H9 (cell line): ENCODE data around the gene SMARCAL1. TPM values are rescaled to one million over a fixed set of nuclear protein-coding genes. Genes with fewer than 3 reads are reported as not detected.

Source experiments
- DNase-seq: peaks from one replicate; pipeline ENCODE4 v3.0.0-alpha.2; 2017
- H2AFZ ChIP-seq: one replicate; pipeline ENCODE4 v1.6.1; 2013; ENCODE audit warnings: mild to moderate bottlenecking, low read length, control low read depth, moderate library complexity
- H2AK5ac ChIP-seq: 2 replicates; pipeline ENCODE4 v1.6.1; 2013; ENCODE audit warnings: low read length, control low read depth, mixed read lengths; ENCODE audit not compliant: insufficient read length
- H2BK120ac ChIP-seq: one replicate; pipeline ENCODE4 v1.6.1; 2013; ENCODE audit warnings: low read depth, mild to moderate bottlenecking, low read length, control low read depth, inconsistent platforms; ENCODE audit not compliant: poor library complexity, severe bottlenecking
- H2BK12ac ChIP-seq: 2 replicates; pipeline ENCODE4 v1.6.1; 2013; ENCODE audit warnings: low read length, control low read depth, mixed read lengths, low read depth; ENCODE audit not compliant: insufficient read length
- H2BK15ac ChIP-seq: 2 replicates; pipeline ENCODE4 v1.6.1; 2013; ENCODE audit warnings: low read depth, low read length, control low read depth
- H2BK20ac ChIP-seq: one replicate; pipeline ENCODE4 v1.6.1; 2013; ENCODE audit warnings: low read depth, mild to moderate bottlenecking, low read length, control low read depth, inconsistent platforms; ENCODE audit not compliant: poor library complexity, severe bottlenecking
- H2BK5ac ChIP-seq: 2 replicates; pipeline ENCODE4 v1.6.1; 2013; ENCODE audit warnings: low read length, control low read depth, mixed read lengths; ENCODE audit not compliant: insufficient read length
- H3K14ac ChIP-seq: 2 replicates; pipeline ENCODE4 v1.6.1; 2013; ENCODE audit warnings: low read length, control low read depth; ENCODE audit not compliant: insufficient read depth
- H3K18ac ChIP-seq: 2 replicates; pipeline ENCODE4 v1.6.1; 2013; ENCODE audit warnings: low read depth, mild to moderate bottlenecking, mixed read lengths, low read length, control low read depth; ENCODE audit not compliant: insufficient read length
- H3K23ac ChIP-seq: 2 replicates; pipeline ENCODE4 v1.6.1; 2013; ENCODE audit warnings: low read length, control low read depth, mixed read lengths, low read depth; ENCODE audit not compliant: insufficient read length
- H3K23me2 ChIP-seq: 2 replicates; pipeline ENCODE4 v1.6.1; 2013; ENCODE audit warnings: low read depth, mild to moderate bottlenecking, mixed read lengths, low read length, control low read depth; ENCODE audit not compliant: insufficient read length, poor library complexity, severe bottlenecking
- H3K27ac ChIP-seq: 2 replicates; pipeline ENCODE4 v1.5.1; 2013; ENCODE audit warnings: low read length, control low read depth, mixed read lengths, low read depth; ENCODE audit not compliant: insufficient read length
- H3K27me3 ChIP-seq: 2 replicates; pipeline ENCODE4 v1.6.1; 2013; ENCODE audit warnings: low read length, control low read depth, inconsistent platforms; ENCODE audit not compliant: insufficient read depth
- H3K4ac ChIP-seq: 2 replicates; pipeline ENCODE4 v1.6.1; 2013; ENCODE audit warnings: low read depth, mild to moderate bottlenecking, control low read depth, inconsistent platforms, low read length, moderate library complexity
- H3K4me1 ChIP-seq: 2 replicates; pipeline ENCODE4 v1.6.1; 2013; ENCODE audit warnings: low read length, control low read depth, inconsistent platforms; ENCODE audit not compliant: insufficient read depth
- H3K4me2 ChIP-seq: 2 replicates; pipeline ENCODE4 v1.6.1; 2013; ENCODE audit warnings: low read length, control low read depth, mixed read lengths; ENCODE audit not compliant: insufficient read length, insufficient read depth
- H3K56ac ChIP-seq: 2 replicates; pipeline ENCODE4 v1.6.1; 2013; ENCODE audit warnings: low read depth, mild to moderate bottlenecking, mixed read lengths, low read length, control low read depth; ENCODE audit not compliant: insufficient read length
- H3K79me1 ChIP-seq: 2 replicates; pipeline ENCODE4 v1.6.1; 2013; ENCODE audit warnings: low read depth, mild to moderate bottlenecking, moderate library complexity, low read length, control low read depth, inconsistent platforms; ENCODE audit not compliant: insufficient read depth, poor library complexity, severe bottlenecking
- H3K79me2 ChIP-seq: 2 replicates; pipeline ENCODE4 v1.6.1; 2013; ENCODE audit warnings: low read length, control low read depth, inconsistent platforms; ENCODE audit not compliant: insufficient read depth
- H3K9ac ChIP-seq: 2 replicates; pipeline ENCODE4 v1.6.1; 2013; ENCODE audit warnings: low read length, control low read depth, mixed read lengths; ENCODE audit not compliant: insufficient read length; ENCODE audit errors: extremely low read depth
- H3K9me3 ChIP-seq: one replicate; pipeline ENCODE4 v1.6.1; 2013; ENCODE audit warnings: low read depth, low read length, inconsistent platforms; ENCODE audit not compliant: control insufficient read depth
- H3T11ph ChIP-seq: one replicate; pipeline ENCODE4 v1.6.1; 2013; ENCODE audit warnings: mild to moderate bottlenecking, low read length, control low read depth, inconsistent platforms
- H4K20me1 ChIP-seq: one replicate; pipeline ENCODE4 v1.6.1; 2013; ENCODE audit not compliant: control insufficient read depth, insufficient read length, insufficient read depth
- H4K5ac ChIP-seq: 2 replicates; pipeline ENCODE4 v1.6.1; 2013; ENCODE audit warnings: low read depth, mild to moderate bottlenecking, mixed read lengths, low read length, control low read depth; ENCODE audit not compliant: insufficient read length
- H4K8ac ChIP-seq: replicated peaks from 2 replicates; pipeline ENCODE4 v1.6.1; 2013; ENCODE audit warnings: low read length, control low read depth, mixed read lengths, low read depth; ENCODE audit not compliant: insufficient read length
- H4K91ac ChIP-seq: 2 replicates; pipeline ENCODE4 v1.6.1; 2013; ENCODE audit warnings: low read depth, mild to moderate bottlenecking, moderate library complexity, mixed read lengths, low read length, control low read depth; ENCODE audit not compliant: insufficient read length
- H3K27ac Mint-ChIP-seq, 3 experiments: 2 replicates in 2 of 3; 3 replicates in 1 of 3; pipeline ENCODE4 v1.8.0; 2020 to 2021; ENCODE audit warnings: mixed read lengths in 3 of 3, mild to moderate bottlenecking in 1 of 3, moderate library complexity in 1 of 3
- H3K27me3 Mint-ChIP-seq: 2 replicates; pipeline ENCODE4 v1.8.0; 2021; ENCODE audit warnings: low read depth, mild to moderate bottlenecking, moderate library complexity, mixed read lengths
- H3K36me3 Mint-ChIP-seq, 3 experiments: 2 replicates in 2 of 3; 3 replicates in 1 of 3; pipeline ENCODE4 v1.8.0; 2020 to 2021; ENCODE audit warnings: low read depth in 3 of 3, mixed read lengths in 3 of 3; ENCODE audit not compliant: insufficient read depth in 1 of 3
- H3K4me1 Mint-ChIP-seq, 2 experiments: 2 replicates each; pipeline ENCODE4 v1.8.0; 2020; ENCODE audit warnings: mixed read lengths in 2 of 2
- H3K4me3 Mint-ChIP-seq, 2 experiments: 2 replicates in 1 of 2; 3 replicates in 1 of 2; pipeline ENCODE4 v1.8.0; 2020 to 2021; ENCODE audit warnings: mild to moderate bottlenecking in 2 of 2, mixed read lengths in 2 of 2, moderate library complexity in 1 of 2
- H3K9me3 Mint-ChIP-seq, 2 experiments: 2 replicates in 1 of 2; 3 replicates in 1 of 2; pipeline ENCODE4 v1.8.0; 2020; ENCODE audit warnings: mild to moderate bottlenecking in 2 of 2, mixed read lengths in 2 of 2, moderate library complexity in 1 of 2
- CTCF ChIP-seq: fragments of 200-600 bp; sonication (generic); conservative IDR thresholded peaks from 3 replicates; pipeline ENCODE4 v1.8.0; 2021; ENCODE audit warnings: antibody characterized with exemption, mild to moderate bottlenecking
- WGBS: extraction: QIAGEN DNeasy Blood & Tissue Kit; methylation state at CpG from one replicate; pipeline ENCODE4 v1.1.7; 2013; ENCODE audit warnings: missing lambda C conversion rate, low lambda C conversion rate, mixed read lengths; ENCODE audit not compliant: insufficient read length; ENCODE audit errors: extremely low coverage; 5-methylcytosine and 5-hydroxymethylcytosine counted together
- total RNA-seq: library from RNA; stranded (reverse); gene quantifications from 2 replicates; pipeline ENCODE4 v1.2.1, GENCODE V29; 2021

SMARCAL1 gene
- total RNA-seq, 1 experiment from 2014 or later = 16.5 TPM

DNA sequence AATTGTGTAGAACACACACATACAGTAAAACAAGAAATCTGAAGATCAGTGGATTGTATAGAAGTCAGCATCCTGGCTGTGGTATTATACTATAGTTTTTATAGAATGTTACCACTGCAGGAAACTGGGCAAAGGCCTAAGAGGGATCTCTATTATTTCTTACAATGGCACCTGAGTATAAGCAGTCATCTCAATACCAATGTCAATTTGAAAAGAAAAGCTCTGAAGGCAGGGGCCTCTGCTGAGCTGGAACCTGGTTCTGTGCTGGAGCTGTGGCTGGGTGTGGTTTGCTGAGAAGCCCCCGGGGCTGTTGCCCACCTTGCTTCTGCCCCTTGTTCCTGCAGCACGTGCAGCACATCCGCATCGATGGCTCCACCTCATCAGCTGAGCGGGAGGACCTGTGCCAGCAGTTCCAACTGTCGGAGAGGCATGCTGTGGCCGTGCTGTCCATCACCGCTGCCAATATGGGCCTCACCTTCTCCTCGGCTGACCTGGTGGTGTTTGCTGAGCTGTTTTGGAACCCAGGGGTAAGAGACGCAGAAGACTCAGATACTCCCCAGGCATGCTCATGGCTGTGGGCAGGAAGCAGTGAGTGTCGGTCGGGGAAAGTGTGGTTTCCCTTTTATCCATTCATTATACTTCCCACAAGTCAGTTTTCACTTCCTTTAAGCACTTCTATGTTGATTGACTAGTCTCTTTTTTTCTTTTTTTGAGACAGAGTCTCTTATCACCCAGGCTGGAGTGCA is 62.8 kb downstream of the SMARCAL1 start:
- no peak overlapping the region for H2BK15ac ChIP-seq
- no peak overlapping the region for H2BK120ac ChIP-seq
- Mint-ChIP-seq H3K27me3 (no peaks in the 10 kb centered on the region), H3K4me3 (no peak overlapping the region), H3K4me1 (peaks cover 5 to 6% of the 10 kb centered on the region in 2 experiments; a peak in 3 of 4 replicates), H3K27ac (no peak overlapping the region), H3K9me3 (no peaks in the 10 kb centered on the region), H3K36me3 (peaks cover 0 to 19% (median 5%) of the 10 kb centered on the region in 3 experiments; a peak in 4 of 7 replicates)
- H3K27ac ChIP-seq = no peak overlapping the region
- no peak overlapping the region for H2AFZ ChIP-seq
- no peak overlapping the region for H3K9ac ChIP-seq
- no peak overlapping the region for H2BK5ac ChIP-seq
- TF ChIP-seq CTCF = no peak
- no peak overlapping the region for H3K4ac ChIP-seq
- DNase-seq = no peak
- no peak overlapping the region for H2BK20ac ChIP-seq
- H4K91ac ChIP-seq = no peak overlapping the region
- no peaks in the 10 kb centered on the region for H3K27me3 ChIP-seq
- no peak overlapping the region for H3K4me2 ChIP-seq
- H3K56ac ChIP-seq = no peak overlapping the region
- H3K23ac ChIP-seq = no peak overlapping the region
- WGBS = no CpG with 5 or more reads among the region's 12 CpGs
- no peaks in the 10 kb centered on the region for H3K79me2 ChIP-seq
- H3K14ac ChIP-seq = no peak overlapping the region; the same call in 1 of the 2 replicates
- no peaks in the 10 kb centered on the region for H3K23me2 ChIP-seq
- H3K18ac ChIP-seq = no peak overlapping the region
- H4K5ac ChIP-seq = no peak overlapping the region
- H4K20me1 ChIP-seq = no peaks in the 10 kb centered on the region
- no peaks in the 10 kb centered on the region for H3K9me3 ChIP-seq
- no peak overlapping the region for H2AK5ac ChIP-seq
- no peak overlapping the region for H3T11ph ChIP-seq
- no peak overlapping the region for H2BK12ac ChIP-seq
- no peak overlapping the region for H4K8ac ChIP-seq
- H3K4me1 ChIP-seq = 0 out of 2 replicates have a peak, but pooled peaks cover 4% of the 10 kb centered on the region
- H3K79me1 ChIP-seq = no peaks in the 10 kb centered on the region
